ENCODE measurements around the gene KLHL33.

KLHL33 gene

GRCh38 chr14:20428010-20428365 lies 8.0 kb downstream of the KLHL33 start:
- no peak for DNase-seq (ENCODE audit: low read depth, low spot score)
- no peak overlapping the region for H3K4me3 ChIP-seq (ENCODE audit: low read depth, low read length)
- CTCF ChIA-PET: interaction anchor here (3.2 to 4.2 kb wide), 2 partner anchors 13 to 179 kb away, joined by 8 to 38 read pairs; no protein-coding TSS in a partner anchor
- TF ChIP-seq CTCF (IDR thresholded peaks at IDR 0.05; ENCODE audit: insufficient read depth, low read length, missing control alignments): no peak
- POLR2A ChIA-PET: no interaction called here

- TF ChIP-seq CTCF (IDR thresholded peaks at IDR 0.05; ENCODE audit: insufficient read depth, low read length, missing control alignments): no peak
- POLR2A ChIA-PET: no interaction called here
- DNase-seq (ENCODE audit: low read depth, low spot score): no peak
- no peak overlapping the region for H3K4me3 ChIP-seq (ENCODE audit: low read depth, low read length)
- CTCF ChIA-PET: interaction anchor here (3.2 to 4.2 kb wide), 2 partner anchors 12 to 180 kb away, joined by 8 to 38 read pairs; no protein-coding TSS in a partner anchor
Measured at GRCh38 chr14:20427231-20428009, 8.5 kb downstream of the KLHL33 start.

GRCh38 chr14:20424851-20425250 lies 11.1 kb downstream of the KLHL33 start:
- POLR2A ChIA-PET: no interaction called here
- CTCF ChIA-PET: interaction anchor here (1.2 to 4.6 kb wide), 4 partner anchors 10 to 182 kb away, joined by 3 to 53 read pairs (median 4); no protein-coding TSS in a partner anchor
- DNase-seq (ENCODE audit: low read depth, low spot score): no peak

DNA sequence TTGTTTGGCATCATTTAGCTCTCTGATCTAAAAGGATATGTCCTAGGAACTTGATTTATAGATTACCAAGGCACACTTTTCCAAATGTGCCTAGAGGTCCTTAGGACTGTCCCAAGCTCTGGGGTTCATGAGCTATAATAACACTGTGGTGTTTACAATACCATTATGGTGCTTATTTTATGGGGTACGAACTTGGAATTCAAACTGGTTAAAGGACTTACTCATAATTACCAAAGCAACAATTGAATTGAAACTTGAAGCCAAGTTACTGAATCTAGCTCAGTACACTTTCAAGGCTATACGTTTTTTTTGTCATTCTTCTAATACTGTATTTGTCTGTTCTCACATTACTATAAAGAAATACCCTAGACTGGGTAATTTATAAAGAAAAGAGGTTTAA lies 13.1 kb downstream of the KLHL33 start:
- ChIA-PET POLR2A (interaction anchor here (1.6 kb wide), 1 partner anchor 10 kb away, joined by 6 read pairs; the partner anchor contains the start of gene TEP1), CTCF (interaction anchor here (0.7 to 4.6 kb wide), 3 partner anchors 8 to 33 kb away, joined by 3 to 53 read pairs (median 3); partner anchors contain the start of gene APEX1)
- no peak overlapping the region for H3K4me3 ChIP-seq (ENCODE audit: low read depth, low read length)
- no peak for DNase-seq (ENCODE audit: low read depth, low spot score)
- no peak for TF ChIP-seq CTCF (IDR thresholded peaks at IDR 0.05; ENCODE audit: insufficient read depth, low read length, missing control alignments)

More at GRCh38 chr14:20424851-20425250, 11.1 kb downstream of the KLHL33 start:
- no peak for TF ChIP-seq CTCF (IDR thresholded peaks at IDR 0.05; ENCODE audit: insufficient read depth, low read length, missing control alignments)
- H3K4me3 ChIP-seq (ENCODE audit: low read depth, low read length): no peak overlapping the region

DNA sequence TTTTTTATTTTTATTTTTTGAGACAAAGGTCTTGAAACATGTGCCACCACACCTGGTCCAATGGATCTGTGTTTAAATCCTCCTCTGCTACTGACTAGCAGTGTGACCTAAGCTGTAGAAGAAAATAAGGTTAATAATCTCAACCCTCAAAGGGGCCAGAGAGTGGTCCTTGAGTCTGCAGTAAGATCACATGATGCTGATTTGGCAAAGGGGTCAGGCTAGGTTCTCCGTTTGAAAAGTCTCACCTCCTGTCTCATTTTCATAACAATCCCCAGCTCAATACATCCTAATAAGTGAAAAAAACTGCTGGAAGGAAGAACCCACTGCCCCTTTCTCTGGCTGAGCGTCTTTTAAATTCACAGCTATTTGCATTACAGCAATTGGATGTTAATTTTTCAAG lies 14.7 kb downstream of the KLHL33 start:
- H3K4me3 ChIP-seq (ENCODE audit: low read depth, low read length): no peak overlapping the region
- ChIA-PET POLR2A (interaction anchor here (0.6 to 1.6 kb wide), 2 partner anchors 8 to 47 kb away, joined by 3 to 6 read pairs; partner anchors contain the start of gene TEP1), CTCF (interaction anchor here (1.3 kb wide), 1 partner anchor 192 kb away, joined by 8 read pairs; no protein-coding TSS in a partner anchor)
- no peak for DNase-seq (ENCODE audit: low read depth, low spot score)
- no peak for TF ChIP-seq CTCF (IDR thresholded peaks at IDR 0.05; ENCODE audit: insufficient read depth, low read length, missing control alignments)

DNA sequence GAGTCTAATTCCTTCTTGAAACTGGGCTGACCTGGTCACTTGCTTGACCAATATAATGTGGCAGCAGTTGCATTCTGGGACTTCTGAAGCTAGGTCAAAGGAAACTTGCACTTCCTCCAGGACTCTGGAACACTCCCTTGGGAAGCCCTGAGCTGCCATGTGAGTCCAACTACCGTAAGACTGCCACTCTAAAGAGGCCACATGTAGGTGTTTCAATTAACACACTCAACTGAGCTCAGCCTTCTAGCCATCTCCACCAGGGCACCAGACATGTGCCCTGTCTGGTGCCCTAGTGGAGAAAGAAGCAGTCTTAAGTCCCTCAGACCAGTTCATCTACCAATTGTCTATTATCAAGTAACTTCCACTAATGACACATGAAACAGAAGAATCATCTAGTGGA lies 16.5 kb downstream of the KLHL33 start:
- no peak for DNase-seq (ENCODE audit: low read depth, low spot score)
- TF ChIP-seq CTCF (IDR thresholded peaks at IDR 0.05; ENCODE audit: insufficient read depth, low read length, missing control alignments): no peak
- H3K4me3 ChIP-seq (ENCODE audit: low read depth, low read length): no peak overlapping the region
- POLR2A ChIA-PET: no interaction called here
- CTCF ChIA-PET: no interaction called here
